Liver (tissue), 3 donors: ENCODE data around the gene SEZ6.

Experiments used
- EGR1 ChIP-seq, 2 donors: IDR thresholded peaks; 2 replicates each; pipeline ENCODE4 v1.6.1; 2016 to 2018; ENCODE audit warnings: antibody characterized with exemption in 2 of 2, low read depth in 2 of 2
- FOXA1 ChIP-seq: IDR thresholded peaks from 2 replicates; pipeline ENCODE4 v1.6.1; 2016; ENCODE audit warnings: antibody characterized with exemption
- FOXA2 ChIP-seq: IDR thresholded peaks from 2 replicates; pipeline ENCODE4 v1.6.1; 2016; ENCODE audit warnings: antibody characterized with exemption
- GABPA ChIP-seq, 2 donors: IDR thresholded peaks in 1 of 2; conservative IDR thresholded peaks in 1 of 2; 2 replicates each; pipeline ENCODE4 v1.6.1; 2016; ENCODE audit warnings: antibody characterized with exemption in 2 of 2, mild to moderate bottlenecking in 1 of 2, moderate library complexity in 1 of 2
- TAF1 ChIP-seq: conservative IDR thresholded peaks from 2 replicates; pipeline ENCODE4 v1.6.1; 2016; ENCODE audit warnings: antibody characterized with exemption, mild to moderate bottlenecking
- TF ChIP-seq, protein P1 (sequence below): fragments of 150-350 bp; IDR thresholded peaks from 2 replicates; pipeline ENCODE4 v1.5.1; 2017; ENCODE audit warnings: improper control_type of control experiment, low read depth, low read length; ENCODE audit not compliant: missing input control
- TF ChIP-seq, protein P2 (sequence below): IDR thresholded peaks from 2 replicates; pipeline ENCODE4 v1.6.1; 2016; ENCODE audit warnings: antibody characterized with exemption
- TF ChIP-seq, protein P3 (sequence below): IDR thresholded peaks from 2 replicates; pipeline ENCODE4 v1.6.1; 2016; ENCODE audit warnings: antibody characterized with exemption, mild to moderate bottlenecking
- donor health status: healthy.
- donor health status: healthy.

DNA sequence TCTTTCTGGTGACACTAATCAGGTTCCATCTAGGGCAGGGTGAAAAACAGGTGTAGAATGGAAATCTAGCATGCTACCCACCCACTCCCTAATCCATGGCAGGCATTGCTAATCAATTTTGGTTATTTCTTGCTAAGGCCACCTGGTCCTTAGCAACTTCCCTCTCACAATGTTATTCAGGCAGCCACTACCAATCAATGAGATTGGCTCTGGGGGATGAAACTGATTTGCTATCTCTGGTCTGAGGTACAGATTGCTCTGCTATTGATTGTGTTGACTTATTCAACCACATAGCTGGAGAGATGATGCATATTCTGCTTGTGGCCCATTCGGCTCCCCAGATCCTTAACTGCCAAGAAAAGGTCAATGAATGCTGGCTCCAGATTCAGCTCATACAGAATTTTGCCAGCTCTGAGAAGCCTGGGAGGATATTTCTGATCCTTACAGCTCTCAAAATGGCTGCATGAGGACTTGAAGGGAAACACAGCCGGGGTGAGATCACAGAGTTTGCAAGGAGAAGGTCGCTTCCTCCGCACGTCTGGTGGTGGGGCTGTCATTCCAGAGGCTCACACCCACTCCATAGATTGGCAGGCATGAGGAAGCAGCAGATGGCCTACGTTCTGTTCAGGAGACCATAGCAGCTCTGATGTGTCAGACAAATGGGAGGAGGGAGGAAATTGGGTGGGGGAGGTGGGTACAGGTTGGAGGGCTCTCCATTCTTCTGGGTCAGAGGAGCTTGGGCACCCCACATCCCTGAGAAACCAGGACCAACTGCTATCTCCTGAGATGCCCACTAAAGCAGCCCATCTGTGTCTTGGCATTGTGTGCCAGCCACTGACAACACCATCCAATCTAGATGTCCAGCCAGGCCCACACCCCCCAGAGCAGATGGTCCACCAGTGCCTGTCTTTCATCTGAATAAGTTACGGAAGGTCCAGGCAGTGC is 22.3 kb downstream of the SEZ6 start:
- TF ChIP-seq, protein P1, sequence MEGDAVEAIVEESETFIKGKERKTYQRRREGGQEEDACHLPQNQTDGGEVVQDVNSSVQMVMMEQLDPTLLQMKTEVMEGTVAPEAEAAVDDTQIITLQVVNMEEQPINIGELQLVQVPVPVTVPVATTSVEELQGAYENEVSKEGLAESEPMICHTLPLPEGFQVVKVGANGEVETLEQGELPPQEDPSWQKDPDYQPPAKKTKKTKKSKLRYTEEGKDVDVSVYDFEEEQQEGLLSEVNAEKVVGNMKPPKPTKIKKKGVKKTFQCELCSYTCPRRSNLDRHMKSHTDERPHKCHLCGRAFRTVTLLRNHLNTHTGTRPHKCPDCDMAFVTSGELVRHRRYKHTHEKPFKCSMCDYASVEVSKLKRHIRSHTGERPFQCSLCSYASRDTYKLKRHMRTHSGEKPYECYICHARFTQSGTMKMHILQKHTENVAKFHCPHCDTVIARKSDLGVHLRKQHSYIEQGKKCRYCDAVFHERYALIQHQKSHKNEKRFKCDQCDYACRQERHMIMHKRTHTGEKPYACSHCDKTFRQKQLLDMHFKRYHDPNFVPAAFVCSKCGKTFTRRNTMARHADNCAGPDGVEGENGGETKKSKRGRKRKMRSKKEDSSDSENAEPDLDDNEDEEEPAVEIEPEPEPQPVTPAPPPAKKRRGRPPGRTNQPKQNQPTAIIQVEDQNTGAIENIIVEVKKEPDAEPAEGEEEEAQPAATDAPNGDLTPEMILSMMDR, result no peak
- TF ChIP-seq FOXA2 (no peak), EGR1 (IDR thresholded peaks at IDR 0.05; ENCODE audit: low read depth in 2 of 2) (no peak), TAF1 (no peak), FOXA1 (no peak), GABPA (IDR thresholded peaks at IDR 0.05 in 1 of 2, conservative IDR thresholded peaks at IDR 0.05 in 1 of 2) (no peak)
- TF ChIP-seq, protein P2, sequence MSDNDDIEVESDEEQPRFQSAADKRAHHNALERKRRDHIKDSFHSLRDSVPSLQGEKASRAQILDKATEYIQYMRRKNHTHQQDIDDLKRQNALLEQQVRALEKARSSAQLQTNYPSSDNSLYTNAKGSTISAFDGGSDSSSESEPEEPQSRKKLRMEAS, result no peak
- TF ChIP-seq, protein P3, sequence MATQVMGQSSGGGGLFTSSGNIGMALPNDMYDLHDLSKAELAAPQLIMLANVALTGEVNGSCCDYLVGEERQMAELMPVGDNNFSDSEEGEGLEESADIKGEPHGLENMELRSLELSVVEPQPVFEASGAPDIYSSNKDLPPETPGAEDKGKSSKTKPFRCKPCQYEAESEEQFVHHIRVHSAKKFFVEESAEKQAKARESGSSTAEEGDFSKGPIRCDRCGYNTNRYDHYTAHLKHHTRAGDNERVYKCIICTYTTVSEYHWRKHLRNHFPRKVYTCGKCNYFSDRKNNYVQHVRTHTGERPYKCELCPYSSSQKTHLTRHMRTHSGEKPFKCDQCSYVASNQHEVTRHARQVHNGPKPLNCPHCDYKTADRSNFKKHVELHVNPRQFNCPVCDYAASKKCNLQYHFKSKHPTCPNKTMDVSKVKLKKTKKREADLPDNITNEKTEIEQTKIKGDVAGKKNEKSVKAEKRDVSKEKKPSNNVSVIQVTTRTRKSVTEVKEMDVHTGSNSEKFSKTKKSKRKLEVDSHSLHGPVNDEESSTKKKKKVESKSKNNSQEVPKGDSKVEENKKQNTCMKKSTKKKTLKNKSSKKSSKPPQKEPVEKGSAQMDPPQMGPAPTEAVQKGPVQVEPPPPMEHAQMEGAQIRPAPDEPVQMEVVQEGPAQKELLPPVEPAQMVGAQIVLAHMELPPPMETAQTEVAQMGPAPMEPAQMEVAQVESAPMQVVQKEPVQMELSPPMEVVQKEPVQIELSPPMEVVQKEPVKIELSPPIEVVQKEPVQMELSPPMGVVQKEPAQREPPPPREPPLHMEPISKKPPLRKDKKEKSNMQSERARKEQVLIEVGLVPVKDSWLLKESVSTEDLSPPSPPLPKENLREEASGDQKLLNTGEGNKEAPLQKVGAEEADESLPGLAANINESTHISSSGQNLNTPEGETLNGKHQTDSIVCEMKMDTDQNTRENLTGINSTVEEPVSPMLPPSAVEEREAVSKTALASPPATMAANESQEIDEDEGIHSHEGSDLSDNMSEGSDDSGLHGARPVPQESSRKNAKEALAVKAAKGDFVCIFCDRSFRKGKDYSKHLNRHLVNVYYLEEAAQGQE, result no peak
